GM18868 (cell line): ENCODE results near the gene GGPS1.
"Not testable (repeated sequence)": the region's sequence is repeated elsewhere in the genome, so short reads cannot be mapped to it uniquely, and the experiment has no call there.

Experiments
- ATAC-seq: cut with Tn5 transposase; IDR thresholded peaks from one replicate; pipeline ENCODE4 v1.9.1; 2021; ENCODE audit warnings: mild to moderate bottlenecking, moderate library complexity; ENCODE audit not compliant: unreplicated experiment

Gene GGPS1

GRCh38 chr1:235304549-235305451 lies 23.6 kb upstream of the GGPS1 start:
- ATAC-seq = no peak

- no peak for ATAC-seq
These were observed 20.9 kb upstream of the GGPS1 start for GRCh38 chr1:235307158-235308124.

GRCh38 chr1:235309206-235309605 lies 19.2 kb upstream of the GGPS1 start:
- not testable (repeated sequence) for ATAC-seq

DNA sequence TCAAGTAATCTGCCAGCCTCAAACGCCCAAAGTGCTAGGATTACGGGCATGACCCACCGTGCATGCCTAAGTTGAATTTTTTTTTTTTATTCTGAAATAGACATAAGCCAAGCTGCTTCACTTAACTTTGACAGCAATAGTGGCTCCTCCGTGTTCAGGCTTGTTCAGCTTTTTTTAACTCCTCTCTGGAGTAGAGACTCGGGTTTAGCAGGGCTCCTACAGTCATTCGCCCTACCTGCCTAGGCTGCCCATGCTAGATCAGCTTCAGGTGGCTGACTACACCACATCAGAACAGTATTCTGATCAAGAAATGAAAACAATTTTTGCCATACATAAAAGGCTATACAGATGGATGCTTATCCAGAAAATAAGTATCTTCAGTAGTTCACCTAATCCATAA lies 15.1 kb upstream of the GGPS1 start:
- no peak for ATAC-seq

- ATAC-seq = no peak
These were observed 14.3 kb upstream of the GGPS1 start for GRCh38 chr1:235313931-235314678.

DNA sequence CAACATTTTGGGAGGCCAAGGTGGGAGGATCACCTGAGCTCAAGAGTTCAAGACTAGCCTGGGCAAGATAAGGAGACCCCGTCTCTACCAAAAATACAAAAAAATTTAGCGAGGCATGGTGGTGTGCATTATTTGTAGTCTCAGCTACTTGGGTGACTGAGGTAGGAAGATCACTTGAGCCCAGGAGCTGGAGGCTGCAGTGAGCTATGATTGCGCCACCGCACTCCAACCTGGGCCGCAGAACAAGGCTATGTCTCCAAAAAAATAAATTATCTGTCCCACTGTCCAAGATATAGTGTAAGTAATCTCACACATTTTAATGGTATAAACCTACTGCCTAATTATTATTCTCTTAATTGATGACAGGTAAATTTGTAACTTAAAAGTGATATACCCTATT lies 13.2 kb upstream of the GGPS1 start:
- ATAC-seq = no peak

DNA sequence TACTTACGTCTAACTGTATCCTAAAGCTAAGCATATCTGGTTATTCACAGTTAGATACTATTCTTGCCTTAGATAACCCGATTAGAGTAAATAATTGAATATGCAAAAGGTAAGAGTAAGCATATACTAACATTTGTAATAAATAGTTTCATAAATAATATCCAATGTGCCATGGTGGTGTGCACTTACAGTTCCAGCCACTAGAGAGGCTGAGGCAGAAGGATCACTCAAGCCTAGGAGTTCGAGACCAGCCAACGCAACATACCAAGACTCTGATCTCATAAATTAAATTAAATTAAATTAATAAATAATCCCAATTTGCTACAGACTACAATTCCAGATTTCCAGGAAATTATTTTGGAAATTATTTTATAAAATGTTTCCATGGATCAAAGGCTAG lies 12.6 kb upstream of the GGPS1 start:
- ATAC-seq = no peak

- peak; percentile 65 for ATAC-seq
These were observed 11.2 kb upstream of the GGPS1 start for GRCh38 chr1:235317168-235317567.

GRCh38 chr1:235319255-235319654 lies 9.1 kb upstream of the GGPS1 start:
- no peak for ATAC-seq

DNA sequence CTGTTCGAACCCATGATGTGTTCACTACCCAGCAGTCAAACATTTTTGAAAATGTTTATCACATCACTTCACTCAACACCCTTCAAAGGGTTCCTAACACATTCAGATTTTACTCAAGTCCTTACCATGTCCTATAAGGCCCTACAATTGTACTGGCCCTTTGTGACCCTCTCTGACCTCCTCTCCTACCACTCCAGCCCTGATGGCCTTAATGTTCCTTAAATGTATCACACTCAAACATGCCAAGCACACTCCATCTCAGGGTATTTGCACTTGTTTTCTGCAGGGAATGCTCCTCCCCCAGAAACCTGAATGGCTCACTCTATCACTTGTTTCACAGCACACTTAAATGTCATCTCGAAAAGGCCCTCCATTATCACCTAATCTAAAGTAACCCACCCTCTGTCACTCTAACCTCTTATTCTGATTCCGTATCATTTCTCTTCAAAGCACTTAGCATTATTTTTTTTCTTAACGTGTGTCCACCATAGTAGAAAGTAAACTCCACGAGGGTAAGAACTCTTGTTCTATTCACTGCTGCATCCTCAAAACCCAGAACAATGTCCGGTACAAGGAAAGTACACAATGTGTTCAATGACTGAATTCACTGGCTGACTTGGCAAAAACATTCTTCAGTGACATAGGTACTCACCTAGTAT lies 7.7 kb upstream of the GGPS1 start:
- no peak for ATAC-seq

- no peak for ATAC-seq
These were observed 4.1 kb upstream of the GGPS1 start for GRCh38 chr1:235324296-235324695.

DNA sequence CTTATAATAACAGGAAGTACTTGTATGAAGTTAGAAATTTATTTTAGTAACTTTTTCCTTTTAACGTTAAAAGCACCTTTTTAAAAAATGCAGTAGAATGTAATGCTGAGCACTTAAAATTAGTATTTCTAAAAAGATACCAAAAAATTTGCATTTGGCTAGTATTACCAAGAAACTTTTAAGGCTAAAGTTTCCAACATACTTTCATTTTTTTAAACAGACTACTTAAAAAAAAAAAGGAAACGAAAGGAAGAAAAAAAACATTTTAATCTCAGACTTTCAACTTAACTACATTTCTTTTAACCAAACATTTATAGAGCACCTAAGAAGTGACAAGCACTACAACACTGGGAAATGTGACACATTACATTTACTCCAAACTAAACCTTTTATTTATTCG lies 3.2 kb upstream of the GGPS1 start:
- ATAC-seq = no peak

GRCh38 chr1:235325854-235326253 lies 2.5 kb upstream of the GGPS1 start:
- no peak for ATAC-seq

GRCh38 chr1:235326719-235327558 lies 1.4 kb upstream of the GGPS1 start:
- no peak for ATAC-seq

DNA sequence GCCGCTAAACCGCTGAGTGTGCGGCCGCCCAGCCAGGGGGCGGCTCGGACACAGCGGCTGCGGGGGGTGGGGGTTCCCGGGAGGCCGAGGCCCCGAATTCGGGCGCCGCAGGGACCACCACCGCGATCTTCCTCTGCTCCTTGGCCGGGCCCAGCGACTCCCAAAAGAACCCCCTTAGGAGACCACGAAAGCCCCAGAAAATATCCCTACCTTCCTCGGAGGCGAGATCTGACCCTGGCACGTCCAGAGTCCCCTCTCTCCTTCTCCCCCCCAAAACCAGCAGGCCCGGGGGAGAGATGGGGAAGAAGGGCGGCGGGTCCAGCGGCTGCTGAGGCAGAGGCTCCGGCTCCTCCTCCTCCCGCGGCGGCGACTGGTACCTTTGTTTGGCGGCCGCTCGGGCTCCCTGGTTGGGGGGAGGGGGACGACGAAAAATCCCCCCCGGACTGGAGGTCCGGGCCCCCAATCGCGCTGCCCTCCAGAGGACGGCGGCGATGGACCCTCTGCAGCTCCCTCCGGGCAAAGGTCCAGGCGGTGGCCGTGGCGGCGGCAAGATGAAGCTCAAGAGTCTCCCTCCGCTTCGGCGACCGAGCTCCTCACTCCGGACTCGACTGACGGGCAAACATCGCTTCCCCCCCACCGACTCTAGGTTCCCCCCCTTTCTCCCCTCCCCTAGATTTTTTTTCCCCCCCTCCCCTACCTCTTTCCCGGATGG lies 655 bp upstream of the GGPS1 start, which contains the start of gene ARID4B:
TSS of gene ARID4B (minus strand) at position 621 of the 712 bp plus-strand sequence. CDS start 1,260 bp downstream, outside the sequence.
- ATAC-seq = peak; percentile 4

GRCh38 chr1:235329139-235329902 lies 951 bp downstream of the GGPS1 start:
- peak; percentile 27 for ATAC-seq

- ATAC-seq = no peak
These were observed 2.5 kb downstream of the GGPS1 start for GRCh38 chr1:235330918-235331285.

DNA sequence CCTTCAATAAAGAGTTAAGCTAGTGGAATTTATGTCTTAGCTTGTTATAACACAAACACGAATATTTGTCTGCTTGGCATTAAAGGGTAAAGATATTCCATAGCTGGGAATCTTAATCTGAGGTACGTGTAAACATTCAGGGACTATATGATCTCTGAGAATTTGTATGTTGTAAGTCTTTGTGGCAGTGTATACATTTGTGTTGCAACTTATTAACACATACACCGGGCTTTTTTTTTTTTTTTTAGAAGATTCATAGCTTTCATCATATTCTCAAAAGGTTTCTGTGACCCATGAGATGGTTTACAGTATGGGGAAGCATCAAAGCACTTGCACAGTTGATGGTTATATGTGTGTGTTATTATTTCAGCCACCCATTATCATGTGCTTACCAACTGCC lies 3.0 kb downstream of the GGPS1 start:
- ATAC-seq = no peak
